OCI-M1 (cell line): Measurements from ENCODE around the gene KRT28.
A peak's percentile ranks its signal among the peaks of the same experiment; 100 is the strongest.
"Not testable (repeated sequence)": the region's sequence is repeated elsewhere in the genome, so short reads cannot be mapped to it uniquely, and the experiment has no call there.

Source experiments
- DNase-seq: peaks from one replicate; lab custom pipeline; 2025; lab: John Stamatoyannopoulos, UW

The KRT28 gene

DNA sequence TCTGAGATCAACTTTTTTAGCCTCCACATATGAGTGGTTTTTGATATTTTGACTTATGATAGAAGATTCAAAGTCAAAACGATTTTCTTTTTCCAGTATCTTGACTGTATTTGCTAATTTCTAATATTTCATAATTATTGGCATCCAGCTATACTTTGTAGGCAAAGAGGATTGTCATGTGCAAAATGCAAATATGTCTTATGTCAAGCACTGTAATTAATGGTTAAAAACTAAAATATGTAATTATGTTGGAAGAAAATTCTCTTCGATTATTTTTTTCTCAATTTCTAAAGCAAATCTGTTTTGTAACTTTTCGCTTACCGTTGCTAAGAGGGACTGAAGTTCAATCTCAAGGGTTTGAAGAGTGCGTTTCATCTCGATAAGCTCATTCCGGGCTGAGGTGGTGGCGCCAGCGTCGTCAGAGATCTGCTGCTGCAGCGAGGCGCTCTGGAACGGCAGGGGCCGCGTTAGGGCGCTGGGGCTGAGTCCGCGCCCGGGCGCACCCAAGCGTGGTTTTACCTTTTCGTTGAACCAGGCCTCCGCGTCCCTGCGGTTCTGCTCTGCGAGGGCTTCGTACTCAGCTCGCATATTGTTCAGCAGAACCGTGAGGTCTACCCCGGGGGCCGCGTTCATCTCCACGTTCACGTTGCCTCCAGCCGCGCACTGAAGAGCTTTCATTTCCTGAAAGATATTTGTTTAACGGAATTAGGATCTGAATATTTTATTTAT lies 20.4 kb downstream of the KRT28 start:
- peak; percentile 47 for DNase-seq

DNA sequence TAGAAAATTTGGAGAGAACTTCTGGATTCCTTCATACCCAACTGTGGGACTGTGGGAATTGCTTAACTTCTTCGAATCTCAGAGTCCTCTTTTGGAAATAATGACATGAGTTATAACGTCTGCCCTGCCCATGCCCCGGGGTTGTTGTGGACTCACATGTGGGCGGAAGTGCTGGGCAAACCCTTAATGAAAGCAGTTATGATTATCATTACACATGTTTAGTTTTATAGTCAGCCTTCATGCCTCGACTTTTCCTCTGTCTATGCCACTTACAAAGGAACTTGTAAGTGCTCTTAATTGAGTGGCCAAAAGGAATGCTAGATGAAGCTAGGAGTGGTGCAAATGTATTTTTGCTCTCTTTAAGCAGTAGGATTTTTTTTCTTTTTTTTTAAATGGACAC lies 21.3 kb downstream of the KRT28 start:
- no peak for DNase-seq

DNA sequence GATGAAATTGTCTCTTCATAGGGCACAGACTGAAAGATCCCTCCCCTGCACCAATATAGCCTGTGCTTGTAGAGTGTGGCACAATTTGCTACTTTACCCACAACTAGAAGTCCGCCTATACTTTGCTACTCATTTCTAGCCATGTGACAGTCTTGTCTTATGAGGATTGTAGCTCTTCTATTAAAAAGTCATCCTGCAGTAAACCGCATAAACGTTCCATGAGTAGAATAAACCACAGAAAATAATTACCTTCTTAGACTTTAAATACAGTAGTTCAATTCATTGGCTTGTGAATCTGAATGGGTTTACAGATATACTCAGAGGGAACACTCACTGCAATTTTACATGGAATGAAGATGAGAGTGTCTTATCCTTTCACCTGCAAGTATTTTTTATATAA lies 21.8 kb downstream of the KRT28 start:
- DNase-seq: no peak

DNA sequence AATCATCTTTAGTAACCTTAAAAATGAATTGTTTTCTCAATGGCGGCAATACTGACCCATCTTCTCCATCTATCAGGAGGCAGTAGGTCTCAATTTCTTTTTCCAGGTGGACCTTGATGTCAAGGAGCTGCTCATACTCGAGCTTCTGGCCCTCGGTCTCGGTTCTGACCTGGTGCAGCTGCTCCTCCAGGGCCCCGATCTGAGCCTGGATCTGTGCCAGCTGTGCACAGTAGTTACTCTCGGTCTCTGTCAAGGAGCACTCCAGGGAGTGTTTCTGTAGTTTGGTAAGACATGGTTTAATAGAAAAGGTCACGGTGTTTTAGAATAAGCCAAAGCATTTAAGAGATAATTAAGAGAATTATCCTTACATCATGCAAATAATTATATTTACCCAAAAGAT lies 22.3 kb downstream of the KRT28 start:
- DNase-seq: no peak

DNA sequence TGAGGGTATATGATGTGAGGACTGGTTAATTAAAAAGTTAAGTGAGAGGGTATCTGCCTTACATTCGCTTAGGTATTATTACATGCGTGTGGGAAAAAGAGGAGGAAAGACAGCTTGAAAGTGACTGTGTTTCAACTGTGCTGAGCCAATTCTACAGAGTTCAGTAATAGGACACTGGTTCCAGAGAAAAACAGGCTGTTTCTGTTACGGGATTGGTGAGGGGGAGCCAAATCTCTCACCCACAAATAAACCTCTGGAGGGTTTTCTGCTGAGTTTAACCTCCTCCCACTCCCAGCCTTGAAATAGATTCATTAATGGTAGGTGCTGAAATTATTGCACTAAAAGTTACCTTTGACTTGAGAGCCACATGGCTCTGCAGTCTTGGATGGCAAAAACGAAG lies 23.8 kb downstream of the KRT28 start:
- no peak for DNase-seq

DNA sequence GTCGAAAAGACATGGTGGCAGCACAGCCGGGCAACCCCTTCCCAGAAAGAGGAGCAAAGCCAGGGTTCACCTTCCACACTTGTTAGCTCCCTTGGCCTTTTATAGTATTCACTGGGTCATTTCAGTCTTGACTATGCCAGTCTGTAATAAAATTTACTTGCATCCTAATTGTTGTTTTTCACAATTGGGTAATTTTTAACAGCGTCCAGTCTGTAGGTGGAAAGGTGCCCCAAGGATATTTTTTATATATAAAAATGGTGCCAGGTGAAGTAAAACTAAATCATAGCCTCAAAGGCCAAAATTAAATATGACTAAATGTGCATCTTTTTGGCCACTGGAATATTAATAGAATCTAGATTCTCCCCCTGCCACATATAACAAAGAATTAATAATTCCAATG lies 27.7 kb downstream of the KRT28 start, which contains the start of gene KRT26:
TSS of gene KRT26 (minus strand) at position 101 of the 400 bp plus-strand sequence. CDS start at position 13, 88 bp downstream.
- DNase-seq: no peak

DNA sequence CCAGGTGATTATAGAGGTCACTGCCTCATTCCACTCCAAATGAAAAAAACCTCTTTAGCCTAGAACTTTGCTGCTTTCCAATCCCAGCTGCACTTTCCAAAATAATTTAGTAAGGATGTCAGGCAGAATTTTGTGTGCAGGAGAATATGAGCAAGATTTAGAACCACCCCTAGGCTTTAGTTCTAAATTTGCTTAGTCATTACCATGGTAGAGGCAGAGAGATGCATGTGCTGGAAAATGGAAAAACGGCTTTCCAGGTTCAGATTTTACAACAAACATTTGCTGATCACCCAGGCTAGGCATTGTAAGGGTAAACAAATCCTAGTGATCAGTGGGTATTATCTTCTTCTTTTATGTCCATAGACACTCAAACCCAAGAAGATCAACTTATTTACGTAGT lies 34.1 kb downstream of the KRT28 start:
- no peak for DNase-seq

DNA sequence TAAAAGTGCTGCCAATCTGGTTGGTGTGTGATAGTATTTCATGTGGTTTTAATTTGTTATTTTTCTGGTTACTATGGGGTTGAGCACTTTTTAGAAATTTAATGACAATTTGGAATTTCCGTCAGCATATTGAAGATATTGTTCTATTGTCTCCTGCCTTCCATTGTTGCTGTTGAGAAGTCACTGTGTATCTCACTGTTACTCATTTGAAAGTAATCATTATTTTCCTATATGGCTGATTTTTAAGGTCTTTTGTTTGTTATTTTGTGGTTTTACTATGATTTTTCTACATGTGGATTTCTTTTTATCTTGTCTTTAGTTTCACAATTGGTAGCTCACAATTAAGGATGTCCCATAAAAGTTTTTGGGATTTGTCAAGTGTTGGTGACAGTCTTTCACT lies 36.0 kb downstream of the KRT28 start:
- no peak for DNase-seq

DNA sequence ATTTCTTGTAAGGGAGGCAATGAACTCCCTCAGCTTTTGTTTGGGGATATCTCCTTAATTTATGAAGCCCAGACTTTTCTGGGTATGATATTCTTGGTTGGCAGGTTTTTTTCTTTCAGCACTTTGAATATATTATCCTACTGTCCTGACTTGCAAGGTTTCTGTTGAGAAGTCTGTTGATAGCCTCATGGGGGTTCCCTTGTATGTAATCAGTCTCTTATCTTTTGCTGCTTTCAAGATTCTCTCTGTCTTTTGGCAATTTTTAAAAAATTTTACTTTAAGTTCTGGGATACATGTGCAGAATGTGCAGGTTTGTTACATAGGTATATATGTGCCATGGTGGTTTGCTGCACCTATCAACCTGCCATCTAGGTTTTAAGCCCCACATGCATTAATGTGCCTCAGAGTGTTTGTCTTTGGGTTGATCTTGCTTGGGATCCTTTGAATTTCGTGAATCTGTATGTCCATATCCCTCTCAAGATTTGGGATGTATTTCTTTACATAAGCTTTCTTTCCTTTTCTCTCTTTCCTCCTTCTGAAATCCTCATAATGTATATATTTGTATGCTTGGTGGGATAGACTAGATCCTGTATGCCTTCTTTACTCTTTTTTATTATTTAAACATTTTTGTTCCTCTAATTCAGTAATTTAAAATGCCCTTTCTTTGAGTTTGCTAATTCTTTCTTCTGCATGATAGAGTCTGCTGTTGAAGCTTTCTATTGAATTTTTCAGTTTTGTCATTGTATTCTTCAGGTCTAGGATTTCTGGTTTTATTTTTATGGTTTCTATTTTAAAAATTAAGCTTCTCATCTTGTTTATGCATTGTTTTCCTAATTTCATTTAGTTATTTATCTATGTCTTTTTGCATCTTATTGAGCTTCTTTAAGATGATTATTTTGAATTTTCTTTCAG lies 39.4 kb downstream of the KRT28 start:
- DNase-seq: no peak

DNA sequence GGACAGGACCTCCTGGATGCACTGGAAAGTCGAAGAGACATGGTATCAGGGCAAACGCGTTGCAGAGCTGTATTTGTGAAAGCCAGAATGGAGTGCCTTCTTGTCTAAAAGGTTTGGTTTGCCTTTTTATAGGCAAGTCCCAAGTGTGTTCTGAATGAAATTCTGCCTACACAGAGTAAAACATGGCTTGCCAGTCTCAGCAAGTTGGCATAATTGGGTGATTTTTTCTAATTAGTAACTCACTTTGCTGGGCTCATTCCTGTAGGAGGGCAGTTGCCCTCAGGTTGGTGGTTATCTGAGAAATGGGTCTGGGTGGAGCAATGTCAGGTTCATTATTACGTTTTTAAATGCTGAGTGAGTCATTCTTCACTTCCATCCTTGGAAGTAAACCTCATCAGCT lies 44.5 kb downstream of the KRT28 start, which contains the start of gene KRT25:
TSS of gene KRT25 (minus strand) at position 101 of the 400 bp plus-strand sequence. CDS start at position 41, 60 bp downstream.
- no peak for DNase-seq

DNA sequence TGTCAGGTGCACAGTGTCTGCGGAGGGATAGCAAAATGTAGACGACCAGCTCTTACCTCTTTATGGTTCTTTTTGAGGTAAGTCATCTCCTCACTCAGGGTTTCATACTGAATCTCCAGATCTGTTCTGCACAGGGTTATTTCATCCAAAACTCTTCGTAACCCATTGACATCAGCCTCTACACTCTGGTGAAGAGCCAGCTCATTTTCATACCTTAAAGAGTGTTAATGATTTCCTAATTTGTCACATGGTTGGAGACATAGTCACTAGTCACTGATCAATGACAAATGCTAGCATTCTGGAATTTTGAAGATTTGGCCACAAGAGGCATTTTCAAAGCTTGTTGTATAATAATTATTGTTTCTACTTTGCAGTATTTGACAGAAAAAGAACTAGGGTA lies 46.0 kb downstream of the KRT28 start:
- DNase-seq: no peak

DNA sequence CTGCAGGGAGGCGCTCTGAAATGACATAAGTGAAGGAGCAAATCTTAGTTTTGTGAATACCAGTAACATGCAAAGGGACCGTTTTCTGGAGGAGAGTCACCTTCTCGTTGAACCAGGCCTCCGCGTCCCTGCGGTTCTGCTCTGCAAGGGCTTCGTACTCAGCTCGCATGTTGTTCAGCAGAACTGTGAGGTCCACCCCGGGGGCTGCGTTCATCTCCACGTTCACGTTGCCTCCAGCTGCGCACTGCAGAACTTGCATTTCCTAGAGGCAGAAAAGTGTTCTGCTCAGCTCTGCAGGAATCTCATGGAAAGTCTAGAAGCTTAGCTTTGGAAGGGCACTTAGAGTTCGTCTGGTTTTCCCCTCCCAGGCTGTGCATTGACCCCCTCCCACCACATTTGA lies 48.7 kb downstream of the KRT28 start:
- no peak for DNase-seq

DNA sequence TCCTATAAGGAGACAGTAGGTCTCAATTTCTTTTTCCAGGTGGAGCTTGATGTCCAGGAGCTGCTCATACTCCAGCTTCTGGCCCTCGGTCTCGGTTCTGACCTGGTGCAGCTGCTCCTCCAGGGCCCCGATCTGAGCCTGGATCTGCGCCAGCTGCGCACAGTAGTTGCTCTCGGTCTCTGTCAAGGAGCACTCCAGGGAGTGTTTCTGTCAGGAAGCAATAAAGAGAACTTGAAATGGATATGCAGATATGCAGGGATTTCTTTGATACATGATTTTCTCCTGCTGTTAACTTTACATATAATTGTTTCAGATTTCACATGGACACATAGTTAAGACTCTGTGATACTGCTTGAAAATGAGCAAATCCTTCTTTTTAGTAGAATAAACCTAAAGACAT lies 49.4 kb downstream of the KRT28 start:
- DNase-seq: no peak

DNA sequence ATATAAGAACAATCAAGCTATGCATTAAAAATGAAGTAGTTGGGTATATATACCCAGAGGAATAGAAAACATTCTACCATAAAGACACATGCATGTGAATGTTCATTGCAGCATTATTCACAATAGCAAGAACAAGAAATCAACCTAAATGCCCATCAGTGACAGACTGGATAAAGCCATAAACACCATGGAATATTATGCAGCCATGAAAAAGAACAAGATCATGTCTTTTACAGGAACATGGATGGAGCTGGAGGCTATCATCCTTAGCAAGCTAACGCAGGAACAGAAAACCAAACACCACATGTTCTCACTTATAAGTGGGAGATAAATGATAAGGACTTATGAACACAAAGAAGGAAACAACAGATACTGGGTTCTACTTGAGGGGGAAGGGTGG lies 51.1 kb downstream of the KRT28 start:
- not testable (repeated sequence) for DNase-seq
